Glutamatergic neuron (in vitro differentiated cells): Measurements from ENCODE around the gene CFL1. TPM values are rescaled to one million over a fixed set of nuclear protein-coding genes. Genes with fewer than 3 reads are reported as not detected.

Experiments used
- DNase-seq: peaks from one replicate; pipeline ENCODE4 v3.0.0; 2022
- H3K27ac Mint-ChIP-seq: one replicate; pipeline ENCODE4 v1.8.0; 2020; ENCODE audit warnings: mild to moderate bottlenecking, mixed read lengths, inconsistent platforms; ENCODE audit not compliant: unreplicated experiment
- H3K27me3 Mint-ChIP-seq: one replicate; pipeline ENCODE4 v1.8.0; 2020; ENCODE audit warnings: mild to moderate bottlenecking, moderate library complexity, mixed read lengths, inconsistent platforms; ENCODE audit not compliant: unreplicated experiment
- H3K36me3 Mint-ChIP-seq: one replicate; pipeline ENCODE4 v1.8.0; 2020; ENCODE audit warnings: mild to moderate bottlenecking, mixed read lengths, inconsistent platforms; ENCODE audit not compliant: unreplicated experiment
- H3K4me1 Mint-ChIP-seq: one replicate; pipeline ENCODE4 v1.8.0; 2020; ENCODE audit warnings: mild to moderate bottlenecking, low read depth, mixed read lengths, inconsistent platforms; ENCODE audit not compliant: unreplicated experiment
- H3K4me3 Mint-ChIP-seq: one replicate; pipeline ENCODE4 v1.8.0; 2020; ENCODE audit warnings: mild to moderate bottlenecking, mixed read lengths, inconsistent platforms; ENCODE audit not compliant: unreplicated experiment
- H3K9me3 Mint-ChIP-seq: one replicate; pipeline ENCODE4 v1.8.0; 2020; ENCODE audit warnings: mild to moderate bottlenecking, moderate library complexity, mixed read lengths, inconsistent platforms; ENCODE audit not compliant: unreplicated experiment
- CTCF ChIP-seq: fragments of 200-600 bp; sonication (generic); IDR thresholded peaks from one replicate; pipeline ENCODE4 v1.5.0; 2021; ENCODE audit not compliant: partially characterized antibody, unreplicated experiment
- total RNA-seq: library from RNA; stranded (reverse); fragmentation: NEBNext Ultra II Directional; extraction: Animal tissue kit (Norgen Biotek cat#: 25700); gene quantifications from one replicate; pipeline ENCODE4 v1.2.1, GENCODE V29; 2021; ENCODE audit not compliant: unreplicated experiment

The CFL1 gene
- total RNA-seq, 1 donor from 2014 or later, result 1,294 TPM

GRCh38 chr11:65847746-65848145 is 10.2 kb downstream of the CFL1 start:
- peaks cover 8% of the 10 kb centered on the region for H3K27me3 Mint-ChIP-seq
- H3K4me3 Mint-ChIP-seq, result no peak overlapping the region
- H3K9me3 Mint-ChIP-seq, result peaks cover 7% of the 10 kb centered on the region
- H3K4me1 Mint-ChIP-seq, result no peaks in the 10 kb centered on the region
- H3K27ac Mint-ChIP-seq, result no peak overlapping the region
- DNase-seq, result no peak
- H3K36me3 Mint-ChIP-seq, result no peaks in the 10 kb centered on the region
- TF ChIP-seq CTCF, result no peak

GRCh38 chr11:65844231-65844872 is 13.6 kb downstream of the CFL1 start:
- no peak for TF ChIP-seq CTCF
- peaks cover 3% of the 10 kb centered on the region for H3K27me3 Mint-ChIP-seq
- no peaks in the 10 kb centered on the region for H3K4me1 Mint-ChIP-seq
- H3K36me3 Mint-ChIP-seq, result no peaks in the 10 kb centered on the region
- no peak overlapping the region for H3K27ac Mint-ChIP-seq
- no peaks in the 10 kb centered on the region for H3K9me3 Mint-ChIP-seq
- no peak overlapping the region for H3K4me3 Mint-ChIP-seq
- DNase-seq, result no peak

- no peak overlapping the region for H3K27ac Mint-ChIP-seq
These were observed 14.2 kb downstream of the CFL1 start for GRCh38 chr11:65843811-65844210.

GRCh38 chr11:65842144-65842543 is 15.8 kb downstream of the CFL1 start:
- Mint-ChIP-seq H3K36me3 (no peaks in the 10 kb centered on the region), H3K27ac (no peak overlapping the region), H3K9me3 (no peaks in the 10 kb centered on the region), H3K4me1 (no peaks in the 10 kb centered on the region), H3K4me3 (no peak overlapping the region), H3K27me3 (peaks cover 3% of the 10 kb centered on the region)
- DNase-seq, result no peak
- TF ChIP-seq CTCF, result no peak

More at GRCh38 chr11:65843811-65844210, 14.2 kb downstream of the CFL1 start:
- Mint-ChIP-seq H3K9me3 (no peaks in the 10 kb centered on the region), H3K27me3 (peaks cover 3% of the 10 kb centered on the region), H3K4me1 (no peaks in the 10 kb centered on the region), H3K36me3 (no peaks in the 10 kb centered on the region), H3K4me3 (no peak overlapping the region)
- no peak for TF ChIP-seq CTCF
- DNase-seq, result no peak

GRCh38 chr11:65834202-65834601 is 23.8 kb downstream of the CFL1 start:
- Mint-ChIP-seq H3K4me1 (no peaks in the 10 kb centered on the region), H3K4me3 (no peak overlapping the region), H3K36me3 (no peaks in the 10 kb centered on the region), H3K9me3 (peaks cover 6% of the 10 kb centered on the region), H3K27ac (no peak overlapping the region), H3K27me3 (peaks cover 9% of the 10 kb centered on the region)
- no peak for DNase-seq
- no peak for TF ChIP-seq CTCF
